Left hindlimb (tissue), 1 donor: ENCODE data around the gene GSTO2.

ENCODE experiments used
- DNase-seq: peaks from one replicate; pipeline ENCODE4 v3.0.0-alpha.2; 2018

GSTO2 gene

DNA sequence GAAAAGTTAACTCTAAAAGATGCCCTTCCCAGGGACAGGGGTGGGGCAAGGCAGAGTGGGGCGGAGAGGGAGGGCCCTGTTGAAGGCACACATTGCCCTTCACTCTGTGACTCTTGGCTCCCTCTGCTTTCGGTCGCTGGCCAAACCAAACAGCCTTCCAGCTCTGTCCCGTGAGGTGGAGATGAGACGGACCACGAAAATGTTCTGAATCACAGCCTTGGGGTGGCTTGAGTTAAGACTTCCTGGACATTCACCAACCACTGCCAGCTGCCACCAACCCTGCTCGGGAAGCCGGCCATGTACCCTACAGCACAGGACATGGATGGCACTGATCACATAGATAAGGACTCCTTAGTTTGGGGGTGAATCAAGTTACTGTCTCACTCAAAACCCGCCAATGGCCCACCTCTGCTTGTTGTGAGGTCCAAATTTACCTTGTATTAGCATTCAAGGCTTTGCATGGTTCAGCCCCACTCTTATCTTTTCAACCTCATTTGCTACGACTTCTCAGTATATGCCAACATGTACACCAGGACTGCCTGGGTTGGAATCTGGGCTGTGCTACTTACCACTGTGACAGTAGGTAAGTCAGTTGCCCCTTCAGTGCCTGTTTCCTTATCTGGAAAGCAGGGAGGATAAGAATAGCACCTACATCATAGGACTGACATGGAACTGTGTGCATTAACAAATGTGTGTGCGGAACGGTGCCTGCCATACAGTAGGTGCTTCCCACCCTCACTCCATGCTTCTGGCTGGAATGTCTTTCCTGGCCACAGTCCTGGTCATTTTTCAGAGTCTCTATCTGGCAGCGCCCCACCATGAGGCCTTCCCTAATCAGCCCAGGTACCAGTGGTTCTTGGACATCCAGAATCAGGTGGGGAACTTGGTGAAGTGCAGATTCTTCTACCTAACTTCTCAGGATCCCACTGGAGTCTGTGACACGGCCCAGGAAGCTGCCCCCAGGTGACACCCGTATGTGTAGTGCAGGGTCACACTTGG lies 41.3 kb downstream of the GSTO2 start:
- no peak for DNase-seq

DNA sequence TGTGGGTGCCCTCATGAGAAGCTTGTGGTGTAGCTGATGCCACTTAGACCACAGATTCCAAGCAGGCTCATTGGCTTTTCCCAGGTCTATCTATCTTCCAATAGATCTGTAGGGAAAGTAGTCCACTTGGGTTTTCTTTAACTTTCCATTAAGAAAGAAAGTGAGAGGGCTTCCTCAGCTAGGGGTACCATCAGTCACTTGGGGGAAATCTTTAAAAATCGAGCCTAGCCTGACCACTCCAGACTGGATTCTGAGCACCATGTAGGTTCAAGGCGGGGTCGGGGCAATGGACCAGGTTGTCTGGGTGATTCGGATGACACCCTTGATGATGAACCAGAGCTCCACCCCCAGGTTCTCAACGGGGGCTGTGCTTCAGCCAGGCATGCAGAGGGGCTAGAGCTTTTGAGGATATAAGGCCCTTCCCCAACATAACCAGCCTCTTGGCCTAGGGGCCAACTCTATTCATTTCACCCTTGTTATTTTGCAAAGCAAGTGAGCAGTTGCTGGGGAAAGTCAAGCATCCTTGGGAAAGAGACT lies 42.3 kb downstream of the GSTO2 start:
- no peak for DNase-seq

DNA sequence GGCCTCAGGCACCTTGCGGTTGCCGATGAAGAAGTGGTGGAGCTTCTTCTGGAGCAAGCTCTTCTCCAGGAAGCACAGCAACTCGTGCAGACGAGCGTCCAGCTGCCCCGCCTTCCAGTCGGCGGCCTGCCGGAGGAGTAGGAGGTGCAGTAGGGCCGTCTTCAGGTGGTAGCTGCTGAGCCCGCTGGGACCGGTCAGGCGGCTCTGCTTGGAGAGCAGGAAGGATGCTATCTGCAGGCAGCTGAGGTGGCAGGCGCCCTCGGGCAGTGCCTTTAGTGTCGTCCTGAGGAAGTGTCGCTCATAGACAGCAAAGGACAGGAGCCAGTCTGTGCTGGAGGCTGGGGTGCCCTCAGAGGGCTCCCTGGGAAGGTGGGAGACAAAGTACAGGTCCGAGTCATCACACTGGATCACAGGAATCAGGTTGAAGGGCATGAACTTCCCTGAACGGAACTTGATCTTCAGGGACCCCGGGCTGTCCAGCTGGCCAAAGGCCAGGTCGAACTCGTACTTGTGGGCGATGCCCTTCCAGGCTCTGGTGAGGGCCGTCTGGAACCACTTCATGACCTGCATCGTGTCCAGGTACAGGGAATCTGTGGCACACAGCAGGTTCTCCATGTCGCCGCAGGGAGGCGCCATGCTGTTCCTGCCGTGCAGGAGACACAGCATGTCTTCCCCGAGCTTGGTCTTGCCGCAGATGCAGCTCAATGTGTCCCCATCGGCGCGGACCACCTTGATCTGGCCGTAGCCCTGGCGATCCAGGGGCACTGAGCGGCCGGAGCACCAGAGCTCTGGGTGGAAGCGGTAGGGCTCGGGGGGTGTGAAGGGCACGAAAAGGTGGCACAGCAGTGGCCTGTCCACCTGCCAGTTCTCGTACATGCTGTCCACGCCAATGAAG lies 45.9 kb downstream of the GSTO2 start:
- no peak for DNase-seq

DNA sequence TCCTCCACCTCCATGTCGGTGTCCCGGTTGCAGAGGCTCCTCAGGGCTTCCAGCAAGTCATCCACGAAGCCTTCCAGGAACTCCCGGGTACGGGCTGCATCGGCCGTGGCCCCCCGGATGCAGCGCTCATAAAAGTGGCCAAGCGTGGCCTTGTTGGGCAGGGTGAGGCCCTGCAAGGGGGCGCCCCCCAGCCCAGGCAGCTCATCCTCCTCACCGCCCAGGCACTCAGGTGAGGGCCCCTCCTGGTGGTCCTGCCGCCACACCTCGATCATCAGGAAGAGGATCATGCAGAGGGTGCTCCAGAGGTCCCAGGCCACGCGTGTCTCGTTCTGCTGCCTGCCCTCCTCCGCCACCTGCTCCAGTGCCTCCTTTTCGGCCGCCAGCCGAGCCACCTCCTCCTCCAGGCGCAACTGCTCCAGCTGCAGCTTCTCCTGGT lies 46.5 kb downstream of the GSTO2 start:
- no peak for DNase-seq

DNA sequence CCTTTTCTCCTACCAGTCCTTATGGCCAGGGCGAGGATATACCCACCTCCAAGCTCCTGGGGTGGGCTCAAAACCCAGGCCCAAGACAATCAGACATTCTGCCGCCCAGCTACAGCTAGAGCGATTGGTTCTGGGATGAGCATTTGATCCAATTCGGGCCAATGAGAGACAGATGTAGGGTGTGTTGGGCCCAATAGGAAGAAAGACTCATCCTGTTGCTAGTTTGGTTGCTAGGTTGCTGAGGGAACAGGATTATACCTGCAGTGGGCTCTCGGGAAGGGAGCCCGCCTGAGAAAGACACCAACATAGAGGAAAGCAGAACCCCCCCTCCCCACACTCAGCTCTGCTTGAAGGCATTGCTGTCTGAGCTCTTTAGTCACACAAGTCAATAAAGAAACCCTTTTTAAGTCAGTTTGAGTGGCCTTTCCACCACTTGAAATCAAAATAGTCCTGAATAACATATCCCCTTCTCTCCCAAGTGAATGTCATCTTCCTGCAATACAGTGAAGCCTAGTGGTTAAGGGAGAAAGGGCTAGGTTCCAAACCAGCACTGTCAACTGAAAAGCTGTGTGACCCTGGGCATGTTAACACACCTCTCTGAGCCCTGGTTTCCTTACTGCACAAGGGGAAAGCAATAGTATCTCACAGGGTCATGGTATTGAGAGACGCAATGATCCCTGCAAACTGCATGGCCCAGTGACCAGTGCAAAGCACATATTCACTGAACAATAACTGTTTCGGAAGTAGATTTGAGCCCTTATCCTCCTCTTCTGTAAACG lies 47.5 kb downstream of the GSTO2 start:
- DNase-seq, result no peak

DNA sequence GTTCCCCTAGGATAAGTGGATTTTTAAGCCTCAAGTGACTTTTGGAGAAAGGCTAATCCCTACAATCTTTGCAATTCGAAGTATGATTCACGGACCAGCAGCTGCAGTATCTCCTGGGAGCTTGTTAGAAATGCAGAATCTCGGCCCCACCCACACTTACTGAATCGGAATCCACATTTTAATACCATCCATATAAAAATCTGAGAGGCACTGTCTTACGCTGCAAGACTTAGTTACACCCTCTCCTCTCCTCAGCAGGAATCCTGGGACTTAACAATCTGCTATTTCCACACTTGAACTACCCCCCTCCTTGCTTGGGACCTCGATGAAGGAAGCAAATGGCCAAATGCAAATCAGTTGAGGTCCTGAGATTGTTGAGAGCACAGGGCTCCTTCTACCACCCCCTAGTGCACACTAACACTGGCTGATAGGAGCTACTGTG lies 48.3 kb downstream of the GSTO2 start:
- no peak for DNase-seq

DNA sequence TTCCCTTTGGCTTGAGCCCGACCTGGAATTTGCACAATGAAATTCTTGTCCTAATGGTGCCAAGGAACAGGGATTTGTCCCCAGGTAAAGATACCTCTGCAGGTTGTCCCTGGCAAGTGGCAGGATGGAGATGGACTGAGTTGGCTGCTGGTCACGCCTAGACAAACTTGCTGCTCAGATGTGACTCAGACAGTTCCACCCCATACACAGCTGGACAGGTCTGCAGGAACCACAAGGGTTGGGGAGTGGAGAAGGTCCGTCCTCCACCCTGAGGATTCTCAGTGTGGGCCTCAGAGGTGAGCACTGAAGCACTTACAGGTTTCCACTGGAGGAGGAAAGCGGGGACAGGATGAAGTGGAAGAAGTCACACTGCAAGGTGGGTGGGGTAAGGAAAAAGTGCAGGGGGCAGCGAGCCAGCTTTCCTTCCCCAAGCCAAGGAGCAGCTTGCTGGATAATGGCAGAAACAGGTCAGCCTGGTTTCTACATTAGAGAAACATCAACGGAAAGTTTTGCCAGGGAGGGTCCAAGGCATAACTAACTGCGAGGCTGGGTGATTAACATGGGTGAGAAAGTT lies 48.8 kb downstream of the GSTO2 start:
- DNase-seq, result no peak

DNA sequence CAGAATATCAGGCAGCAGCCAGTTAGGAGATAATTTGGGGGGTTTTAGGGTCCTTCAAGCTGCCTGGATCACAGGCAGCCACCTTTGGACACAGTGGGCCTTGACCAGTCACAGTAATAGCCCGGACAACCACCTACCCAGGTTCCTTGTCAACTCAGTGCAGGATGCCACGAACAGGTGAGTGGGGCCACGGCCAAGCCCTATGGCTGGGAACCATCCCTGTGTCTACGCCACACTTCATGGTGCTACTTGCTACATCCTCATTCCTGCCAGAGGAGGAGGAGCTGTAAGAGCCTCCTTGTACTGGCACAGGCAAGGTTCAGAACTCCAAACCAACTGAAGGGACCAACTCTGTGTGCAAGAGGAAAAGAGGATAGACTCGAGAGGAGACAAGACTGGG lies 49.3 kb downstream of the GSTO2 start:
- no peak for DNase-seq

DNA sequence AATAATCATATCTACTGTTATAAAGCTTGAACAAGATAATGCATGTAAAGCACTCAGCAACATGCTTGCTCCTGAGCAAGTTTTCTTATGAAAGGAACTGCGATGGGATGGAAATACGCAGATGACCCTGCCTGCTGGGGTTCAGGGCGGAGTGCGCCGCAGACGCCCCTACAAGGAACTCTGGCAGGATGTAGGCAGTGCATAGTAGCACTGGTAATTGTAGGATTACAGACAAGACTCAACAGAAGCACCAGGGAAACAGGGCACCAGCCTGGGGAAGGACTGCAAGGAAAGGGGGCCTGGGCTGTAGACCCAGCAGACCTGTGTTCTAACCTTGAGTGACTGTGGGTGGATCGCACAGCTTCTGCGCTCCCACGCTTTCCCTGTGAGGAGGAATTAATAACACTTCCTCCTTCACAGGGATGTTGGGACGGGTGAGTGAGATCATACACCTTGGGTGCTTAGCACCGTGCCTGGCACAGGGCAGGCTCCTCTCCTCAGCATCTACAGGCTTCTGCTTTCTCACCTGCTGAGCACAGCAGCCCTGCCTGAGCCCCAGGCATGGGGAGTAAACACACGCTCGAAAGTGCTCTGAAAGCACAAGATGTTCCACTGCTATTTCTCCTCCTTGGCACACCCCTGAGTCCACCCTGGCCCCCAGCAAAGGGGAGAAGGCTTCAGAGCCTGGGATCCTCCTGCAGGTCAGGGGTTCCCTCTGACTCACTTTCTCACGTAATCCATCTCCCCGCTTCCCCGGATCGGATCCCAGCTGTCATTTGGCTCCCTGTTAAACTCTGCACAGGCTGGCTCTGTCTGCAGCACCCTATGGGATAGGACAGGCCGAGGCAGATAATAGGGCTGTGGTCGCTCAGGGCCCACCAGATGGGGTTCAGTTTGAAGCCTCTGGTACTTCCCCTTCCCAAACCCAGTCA lies 50.1 kb downstream of the GSTO2 start:
- no peak for DNase-seq

DNA sequence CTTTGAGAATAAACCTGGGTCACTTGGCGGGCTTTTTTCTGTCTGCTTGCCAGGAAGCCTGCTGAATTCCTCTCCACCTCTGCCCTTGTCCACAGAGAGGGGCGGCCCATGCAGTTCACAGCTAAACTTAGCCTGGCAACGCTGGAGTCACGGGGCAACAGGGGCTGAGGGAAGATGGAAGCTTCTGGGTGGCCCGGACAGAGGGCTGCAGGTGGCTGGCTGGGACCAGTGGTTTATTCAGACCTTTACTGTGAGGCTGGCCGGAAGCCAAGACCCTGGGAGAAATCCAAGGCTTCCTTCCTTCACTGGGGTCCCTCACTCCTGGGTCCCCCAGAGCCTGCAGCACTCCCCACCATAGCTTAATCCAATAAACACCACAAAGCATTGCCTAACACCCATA lies 52.2 kb downstream of the GSTO2 start:
- no peak for DNase-seq

DNA sequence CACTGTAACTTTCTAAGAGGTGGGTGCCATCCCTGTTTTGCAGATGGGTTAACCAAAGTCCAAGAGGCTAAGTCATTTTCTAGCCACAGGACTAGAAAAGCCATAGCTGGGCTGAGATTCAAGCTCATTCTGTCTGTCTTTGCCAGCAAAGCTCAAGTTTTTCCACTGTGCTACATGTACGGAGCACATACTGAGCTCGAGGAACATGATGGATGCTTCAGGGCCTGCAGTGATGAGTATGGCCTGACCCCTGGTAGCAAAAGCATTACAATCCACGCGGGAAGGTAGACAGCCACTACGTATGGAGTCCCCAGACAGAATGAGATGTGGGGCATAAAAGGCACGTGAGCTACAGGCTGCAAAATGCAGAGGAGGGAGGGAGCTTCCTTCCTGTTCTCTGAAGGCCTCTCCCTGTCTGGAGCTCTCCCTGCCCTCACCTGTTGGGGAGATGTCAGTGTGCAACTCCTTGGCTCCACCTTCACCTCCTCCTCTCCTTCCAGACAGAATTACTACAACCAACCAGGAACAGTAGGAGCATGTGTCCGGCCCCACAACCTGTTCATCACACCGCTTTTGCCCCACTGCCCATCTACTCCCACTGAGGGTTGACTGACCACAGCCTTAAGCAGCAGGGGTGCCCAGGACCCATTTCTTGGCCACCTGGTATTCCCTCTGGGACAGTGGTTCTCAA lies 52.9 kb downstream of the GSTO2 start:
- DNase-seq, result no peak

DNA sequence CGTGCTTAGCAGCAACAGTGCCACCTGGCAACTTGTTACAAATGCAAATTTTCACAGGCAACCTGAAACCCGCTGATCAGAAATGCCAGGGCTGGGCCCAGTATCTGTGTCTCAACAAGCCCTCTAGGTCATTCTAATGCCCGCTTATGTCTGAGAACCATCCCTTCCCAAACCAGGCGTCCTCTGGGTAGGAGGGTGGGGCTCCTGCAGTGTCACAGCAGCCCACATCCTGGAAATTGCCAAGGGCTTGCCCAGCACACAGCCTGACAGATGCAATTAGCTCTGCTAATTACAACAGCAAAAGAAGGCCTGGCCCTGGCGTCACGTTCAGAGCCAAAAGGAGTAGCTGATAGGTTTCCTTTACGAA lies 53.4 kb downstream of the GSTO2 start:
- no peak for DNase-seq

DNA sequence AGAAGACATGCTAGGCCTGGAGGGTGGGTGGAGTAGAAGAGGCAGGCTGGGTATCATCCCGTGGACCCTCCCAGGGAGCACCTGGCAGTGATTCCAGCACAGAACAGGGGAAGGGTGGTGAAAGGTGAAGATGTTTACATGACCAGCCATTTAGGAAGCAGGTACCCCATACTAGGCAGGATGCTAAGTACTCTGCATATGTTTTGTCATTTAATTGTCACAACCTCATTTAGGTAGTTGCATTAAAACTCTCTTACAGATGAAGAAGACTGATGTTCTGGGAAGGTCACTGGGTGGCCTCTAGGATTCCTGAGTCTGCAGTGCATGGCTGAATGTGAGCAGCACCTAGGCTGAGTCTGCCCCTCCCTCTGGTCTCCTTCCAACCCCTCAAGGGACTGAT lies 54.1 kb downstream of the GSTO2 start:
- no peak for DNase-seq

DNA sequence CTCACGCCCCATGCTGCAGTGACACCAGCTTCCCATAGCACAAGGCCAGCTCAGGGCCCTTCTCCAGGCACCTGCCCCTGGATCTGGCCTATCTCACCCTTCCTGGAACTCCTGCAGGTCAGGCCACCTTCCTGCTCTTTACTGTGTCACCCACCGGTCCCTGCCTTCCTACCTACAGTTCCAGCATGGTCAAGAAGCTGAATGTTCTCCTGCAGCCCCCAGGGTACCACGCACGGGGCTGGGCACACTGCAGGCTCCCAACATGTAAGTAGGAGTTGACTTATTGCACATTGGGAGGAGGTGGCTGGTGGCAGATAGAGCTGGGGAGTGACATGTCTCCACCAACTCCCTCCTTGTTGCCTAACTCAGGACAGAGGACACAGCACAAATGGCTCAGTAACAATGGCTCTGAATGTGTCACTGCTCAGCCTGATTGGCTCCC lies 54.8 kb downstream of the GSTO2 start:
- no peak for DNase-seq

DNA sequence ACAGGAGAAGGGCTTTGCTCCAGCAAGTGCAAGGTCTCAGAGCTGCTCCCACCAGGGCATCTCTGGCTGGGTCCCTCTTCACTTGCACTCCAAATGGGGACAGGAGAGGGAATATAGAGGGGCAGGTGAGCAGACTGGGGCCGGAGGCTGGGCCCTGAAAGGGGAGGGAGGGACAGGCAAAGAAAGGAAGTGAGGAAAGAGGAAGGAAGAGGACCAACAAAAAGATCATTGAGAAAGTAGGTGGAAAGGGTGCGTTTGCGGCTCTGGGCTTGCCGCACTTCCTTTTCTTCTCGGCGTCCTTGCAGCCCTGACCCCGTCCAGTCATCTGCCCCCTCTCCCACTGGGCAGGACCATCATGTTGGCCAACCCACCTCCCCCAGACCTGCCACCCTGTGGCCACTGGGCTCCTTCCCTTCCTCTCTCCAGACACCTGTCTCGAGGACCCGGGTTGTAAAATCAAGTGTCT lies 55.3 kb downstream of the GSTO2 start:
- no peak for DNase-seq

DNA sequence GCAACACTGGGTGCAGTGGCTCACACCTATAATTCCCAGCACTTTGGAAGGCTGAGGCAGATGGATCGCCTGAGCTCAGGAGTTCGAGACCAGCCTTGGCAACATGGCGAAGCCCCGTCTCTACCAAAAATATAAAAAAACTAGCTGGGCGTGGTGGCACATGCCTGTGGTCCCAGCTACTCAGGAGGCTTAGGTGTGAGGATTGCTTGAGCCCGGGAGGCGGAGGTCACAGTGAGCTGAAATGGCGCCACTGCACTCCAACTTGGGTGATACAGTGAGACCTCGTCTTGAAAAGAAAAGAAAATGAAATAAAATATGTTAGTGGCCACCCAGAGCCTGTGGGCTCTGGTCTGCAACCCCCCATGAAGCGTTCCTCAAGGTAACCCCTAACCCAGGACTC lies 55.9 kb downstream of the GSTO2 start:
- no peak for DNase-seq

DNA sequence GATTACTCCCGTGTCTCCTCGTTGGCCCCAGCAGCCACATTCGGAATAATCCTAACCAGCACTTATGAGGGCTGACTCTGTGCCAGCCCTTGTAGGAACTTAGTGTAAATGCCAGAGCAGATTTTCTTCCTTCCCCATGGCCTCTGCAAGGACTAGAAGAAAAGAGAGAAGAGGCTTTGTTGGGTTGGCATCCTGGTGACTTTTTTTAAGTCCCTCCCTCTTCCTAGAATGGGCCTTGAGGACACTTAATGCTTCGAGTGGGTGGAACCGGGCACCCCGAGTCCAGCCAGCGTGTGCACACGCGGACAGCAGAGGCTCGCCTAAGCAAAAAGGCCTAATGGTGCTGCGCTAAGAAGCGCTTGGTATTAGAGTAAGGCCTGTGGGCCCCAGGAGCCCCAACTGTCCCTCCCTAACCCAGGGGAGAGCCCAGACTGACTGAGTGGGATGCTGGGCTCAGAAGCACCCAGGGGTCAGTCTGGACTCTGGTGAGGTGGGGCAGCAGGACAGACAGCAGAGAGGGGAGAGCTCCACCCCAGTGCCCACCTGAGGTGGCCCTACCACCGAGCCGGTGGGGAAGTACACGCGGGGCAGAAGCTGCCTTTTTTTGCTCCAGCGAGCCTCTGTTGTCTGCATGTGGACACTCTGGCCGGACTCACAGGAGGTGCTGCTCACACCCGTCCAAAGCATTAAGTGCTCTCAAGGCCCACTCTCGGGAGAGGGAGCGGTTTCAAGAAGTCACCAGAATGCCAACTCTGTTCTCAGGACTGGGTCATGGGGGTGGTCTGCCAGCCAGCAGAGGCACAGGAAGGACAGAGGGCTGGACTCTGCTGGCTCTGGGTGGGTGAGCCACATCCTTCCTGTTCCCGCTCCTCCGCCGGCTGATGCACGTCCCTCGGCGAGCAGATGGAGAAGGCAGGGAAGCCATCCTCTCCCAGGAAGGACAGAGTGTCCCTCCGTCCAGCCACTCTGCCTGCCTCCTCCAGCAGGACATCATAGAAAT lies 56.8 kb downstream of the GSTO2 start:
- DNase-seq, result no peak

DNA sequence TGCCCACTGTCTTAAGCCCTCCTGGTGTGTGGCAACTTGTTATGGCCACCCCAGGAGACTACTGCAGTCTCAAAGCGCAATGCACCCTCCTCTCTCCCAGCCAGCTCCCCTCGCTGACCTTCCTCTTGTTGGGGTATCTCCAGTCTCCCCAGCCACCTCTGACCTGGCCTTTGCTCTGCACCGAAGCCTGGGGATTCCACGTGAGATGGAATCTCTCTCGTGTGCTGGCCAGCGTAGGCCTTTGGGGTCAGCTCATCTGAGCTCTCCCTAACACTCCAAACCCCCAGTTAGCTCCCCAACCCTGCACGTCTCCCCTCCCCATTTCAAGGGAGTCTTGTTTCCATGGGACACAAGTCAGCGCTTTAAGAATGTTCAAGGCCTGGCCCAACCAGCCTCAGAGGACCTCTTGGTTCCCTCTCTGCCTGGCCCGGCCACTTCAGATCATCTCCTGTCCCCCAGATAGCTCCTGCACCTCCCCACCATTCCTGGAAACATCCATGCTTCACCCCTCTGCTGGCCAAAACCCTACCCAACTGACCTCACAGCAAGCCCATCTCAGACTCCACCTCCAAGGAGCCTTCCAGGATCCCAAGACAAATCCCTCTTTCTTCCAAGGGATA lies 58.1 kb downstream of the GSTO2 start:
- DNase-seq, result no peak
